Tibial nerve (tissue), 4 donors: ENCODE data around the gene SLC16A11.
"Not testable (repeated sequence)": the region's sequence is repeated elsewhere in the genome, so short reads cannot be mapped to it uniquely, and the experiment has no call there.

Experiments
- EP300 ChIP-seq, 2 donors: sonication (generic); formaldehyde crosslinking; IDR thresholded peaks; one replicate each; pipeline ENCODE4 v1.6.1; 2017; ENCODE audit warnings: antibody characterized with exemption in 2 of 2, mild to moderate bottlenecking in 1 of 2
- POLR2A ChIP-seq, 2 donors: fragments of 450-650 bp; IDR thresholded peaks; one replicate each; pipeline ENCODE4 v1.6.1; 2017; ENCODE audit warnings: antibody characterized with exemption in 2 of 2, mild to moderate bottlenecking in 2 of 2, moderate library complexity in 2 of 2
- TF ChIP-seq, protein P1 (sequence below), 5 experiments: fragments of 200-600 bp in 3 of 5; fragments of 450-650 bp in 2 of 5; sonication (generic) in 3 of 5; IDR thresholded peaks; one replicate each; pipeline ENCODE4 v1.5.1; 2016 to 2019; ENCODE audit warnings: antibody characterized with exemption in 5 of 5, mild to moderate bottlenecking in 3 of 5, moderate library complexity in 2 of 5

DNA sequence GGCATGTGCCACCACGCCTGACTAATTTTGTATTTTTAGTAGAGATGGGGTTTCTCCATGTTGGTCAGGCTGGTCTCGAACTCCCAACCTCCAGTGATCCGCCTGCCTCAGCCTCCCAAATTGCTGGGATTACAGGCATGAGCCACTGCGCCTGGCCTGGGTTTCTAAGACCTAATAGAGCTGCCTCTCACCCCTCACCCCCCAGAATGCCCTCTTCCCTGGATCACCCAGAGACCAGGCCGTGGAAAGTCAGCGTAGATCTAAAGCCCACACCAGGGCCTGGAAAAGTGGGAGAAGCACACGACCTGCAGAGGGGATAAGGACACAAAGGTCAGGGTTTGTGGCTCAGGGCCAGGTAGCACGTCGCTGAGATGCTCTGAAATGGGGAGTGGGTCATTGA, 6.7 kb upstream of the SLC16A11 start:
- TF ChIP-seq, protein P1, sequence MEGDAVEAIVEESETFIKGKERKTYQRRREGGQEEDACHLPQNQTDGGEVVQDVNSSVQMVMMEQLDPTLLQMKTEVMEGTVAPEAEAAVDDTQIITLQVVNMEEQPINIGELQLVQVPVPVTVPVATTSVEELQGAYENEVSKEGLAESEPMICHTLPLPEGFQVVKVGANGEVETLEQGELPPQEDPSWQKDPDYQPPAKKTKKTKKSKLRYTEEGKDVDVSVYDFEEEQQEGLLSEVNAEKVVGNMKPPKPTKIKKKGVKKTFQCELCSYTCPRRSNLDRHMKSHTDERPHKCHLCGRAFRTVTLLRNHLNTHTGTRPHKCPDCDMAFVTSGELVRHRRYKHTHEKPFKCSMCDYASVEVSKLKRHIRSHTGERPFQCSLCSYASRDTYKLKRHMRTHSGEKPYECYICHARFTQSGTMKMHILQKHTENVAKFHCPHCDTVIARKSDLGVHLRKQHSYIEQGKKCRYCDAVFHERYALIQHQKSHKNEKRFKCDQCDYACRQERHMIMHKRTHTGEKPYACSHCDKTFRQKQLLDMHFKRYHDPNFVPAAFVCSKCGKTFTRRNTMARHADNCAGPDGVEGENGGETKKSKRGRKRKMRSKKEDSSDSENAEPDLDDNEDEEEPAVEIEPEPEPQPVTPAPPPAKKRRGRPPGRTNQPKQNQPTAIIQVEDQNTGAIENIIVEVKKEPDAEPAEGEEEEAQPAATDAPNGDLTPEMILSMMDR (IDR thresholded peaks at IDR 0.05) = not testable (repeated sequence)
- TF ChIP-seq POLR2A, EP300 (IDR thresholded peaks at IDR 0.05): not testable (repeated sequence)
